Measurements from ENCODE around the gene WDHD1.

GRCh38 chr14:55075628-55076175 lies 48.8 kb upstream of the WDHD1 start:
- no peak for TF ChIP-seq CTCF (IDR thresholded peaks at IDR 0.05; ENCODE audit: low read depth, low read length, poor library complexity, severe bottlenecking)
- TF ChIP-seq EZH2phosphoT487 (IDR thresholded peaks at IDR 0.05; ENCODE audit: borderline replicate concordance, low read length) = no peak

All from DOHH2 (cell line).